ENCODE results near the gene FCGR1A. TPM values are rescaled to one million over a fixed set of nuclear protein-coding genes. Genes with fewer than 3 reads are reported as not detected.
"Not testable (repeated sequence)": the region's sequence is repeated elsewhere in the genome, so short reads cannot be mapped to it uniquely, and the experiment has no call there.

Gene FCGR1A
- total and polyA plus RNA-seq, 9 of the 15 experiments (the other 6 are each of a cell fraction or from before 2014, with no cell fraction given), result 0.10 to 0.29 (median 0.17) TPM; not detected in 3

DNA sequence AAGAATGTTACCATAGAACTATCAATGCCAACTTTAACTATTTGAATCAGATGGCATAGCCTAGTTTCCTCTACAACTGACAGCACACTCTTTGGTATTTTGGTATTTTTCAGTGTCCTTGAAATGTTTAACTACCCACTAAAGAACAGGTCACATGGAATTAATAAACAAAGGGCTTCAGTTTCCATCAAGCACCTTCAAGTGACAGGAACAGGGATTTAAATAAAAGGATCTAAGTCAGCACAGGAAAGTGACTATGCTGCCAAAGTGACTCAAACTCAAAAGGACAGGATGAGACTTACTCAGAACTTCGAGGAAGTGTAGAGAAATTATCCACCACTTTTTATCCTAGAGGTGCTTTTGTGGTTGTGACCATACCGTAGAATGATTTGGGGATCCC is 20.2 kb upstream of the FCGR1A start:
- CTCF ChIA-PET (ENCODE audit: low intra/inter-chr PET ratio); H3K79me2 ChIP-seq (ENCODE audit: control insufficient read depth, insufficient read depth, low read length); H4K20me1 ChIP-seq (replicated peaks; ENCODE audit: control insufficient read depth, insufficient read depth, low read length); H2AFZ ChIP-seq (ENCODE audit: low read depth, low read length); H3K36me3 ChIP-seq (ENCODE audit: control insufficient read depth, insufficient read depth, low read length); intact Hi-C loops (cut with micrococcal nuclease); H3K9me1 ChIP-seq (ENCODE audit: control insufficient read depth, insufficient read depth, low read length); H3K4me1 ChIP-seq (replicated peaks in 1 of 2; ENCODE audit: control insufficient read depth in 2 of 2, insufficient read depth in 2 of 2, low read length in 2 of 2); H3K9me3 ChIP-seq (replicated peaks; ENCODE audit: control insufficient read depth, insufficient read depth, low read depth, low read length); BruUV-seq (replicated peaks); FAIRE-seq; H3K4me3 ChIP-seq; DNase-seq (ENCODE audit: extremely low read depth in 1 of 4, low spot score in 3 of 4); H3K4me2 ChIP-seq (ENCODE audit: insufficient read depth, low read length); H3K27me3 ChIP-seq (ENCODE audit: control insufficient read depth in 2 of 2, insufficient read depth in 2 of 2, low read length in 2 of 2); ATAC-seq; POLR2A ChIA-PET; H3K9ac ChIP-seq (ENCODE audit: insufficient read depth in 1 of 2, low read depth in 2 of 2, low read length in 2 of 2); H3K27ac ChIP-seq (ENCODE audit: extremely low read depth, low read depth, low read length); in situ Hi-C loops (cut with MboI): not testable (repeated sequence)
- WGBS (ENCODE audit: insufficient coverage, low coverage, missing lambda C conversion rate), result 20% methylated on average over 2 of the region's 2 CpGs

GRCh38 chr1:149764087-149764800 is 18.2 kb upstream of the FCGR1A start:
- H3K4me3 ChIP-seq; CTCF ChIA-PET (ENCODE audit: low intra/inter-chr PET ratio); DNase-seq (ENCODE audit: extremely low read depth in 1 of 4, low spot score in 3 of 4); BruUV-seq (replicated peaks); H3K27me3 ChIP-seq (ENCODE audit: control insufficient read depth in 2 of 2, insufficient read depth in 2 of 2, low read length in 2 of 2); H3K9me1 ChIP-seq (ENCODE audit: control insufficient read depth, insufficient read depth, low read length); H3K27ac ChIP-seq (ENCODE audit: extremely low read depth, low read depth, low read length); H3K36me3 ChIP-seq (ENCODE audit: control insufficient read depth, insufficient read depth, low read length); POLR2A ChIA-PET; H2AFZ ChIP-seq (ENCODE audit: low read depth, low read length); H3K9me3 ChIP-seq (replicated peaks; ENCODE audit: control insufficient read depth, insufficient read depth, low read depth, low read length); ATAC-seq; H3K9ac ChIP-seq (ENCODE audit: insufficient read depth in 1 of 2, low read depth in 2 of 2, low read length in 2 of 2); H3K4me1 ChIP-seq (replicated peaks in 1 of 2; ENCODE audit: control insufficient read depth in 2 of 2, insufficient read depth in 2 of 2, low read length in 2 of 2); FAIRE-seq; intact Hi-C loops (cut with micrococcal nuclease); H3K79me2 ChIP-seq (ENCODE audit: control insufficient read depth, insufficient read depth, low read length); H3K4me2 ChIP-seq (ENCODE audit: insufficient read depth, low read length); H4K20me1 ChIP-seq (replicated peaks; ENCODE audit: control insufficient read depth, insufficient read depth, low read length); in situ Hi-C loops (cut with MboI): not testable (repeated sequence)
- WGBS (ENCODE audit: insufficient coverage, low coverage, missing lambda C conversion rate), result no CpG with 5 or more reads among the region's 1 CpG

GRCh38 chr1:149766241-149766640 is 16.3 kb upstream of the FCGR1A start:
- H3K9me1 ChIP-seq (ENCODE audit: control insufficient read depth, insufficient read depth, low read length); BruUV-seq (replicated peaks); H3K9ac ChIP-seq (ENCODE audit: insufficient read depth in 1 of 2, low read depth in 2 of 2, low read length in 2 of 2); DNase-seq (ENCODE audit: extremely low read depth in 1 of 4, low spot score in 3 of 4); H3K4me3 ChIP-seq; H3K4me2 ChIP-seq (ENCODE audit: insufficient read depth, low read length); ATAC-seq; H2AFZ ChIP-seq (ENCODE audit: low read depth, low read length); H3K36me3 ChIP-seq (ENCODE audit: control insufficient read depth, insufficient read depth, low read length); POLR2A ChIA-PET; H3K27me3 ChIP-seq (ENCODE audit: control insufficient read depth in 2 of 2, insufficient read depth in 2 of 2, low read length in 2 of 2); H3K79me2 ChIP-seq (ENCODE audit: control insufficient read depth, insufficient read depth, low read length); H3K27ac ChIP-seq (ENCODE audit: extremely low read depth, low read depth, low read length); H3K9me3 ChIP-seq (replicated peaks; ENCODE audit: control insufficient read depth, insufficient read depth, low read depth, low read length); CTCF ChIA-PET (ENCODE audit: low intra/inter-chr PET ratio); FAIRE-seq; intact Hi-C loops (cut with micrococcal nuclease); H3K4me1 ChIP-seq (replicated peaks in 1 of 2; ENCODE audit: control insufficient read depth in 2 of 2, insufficient read depth in 2 of 2, low read length in 2 of 2); in situ Hi-C loops (cut with MboI); H4K20me1 ChIP-seq (replicated peaks; ENCODE audit: control insufficient read depth, insufficient read depth, low read length): not testable (repeated sequence)
- 33% methylated on average over 1 of the region's 1 CpG for WGBS (ENCODE audit: insufficient coverage, low coverage, missing lambda C conversion rate)

DNA sequence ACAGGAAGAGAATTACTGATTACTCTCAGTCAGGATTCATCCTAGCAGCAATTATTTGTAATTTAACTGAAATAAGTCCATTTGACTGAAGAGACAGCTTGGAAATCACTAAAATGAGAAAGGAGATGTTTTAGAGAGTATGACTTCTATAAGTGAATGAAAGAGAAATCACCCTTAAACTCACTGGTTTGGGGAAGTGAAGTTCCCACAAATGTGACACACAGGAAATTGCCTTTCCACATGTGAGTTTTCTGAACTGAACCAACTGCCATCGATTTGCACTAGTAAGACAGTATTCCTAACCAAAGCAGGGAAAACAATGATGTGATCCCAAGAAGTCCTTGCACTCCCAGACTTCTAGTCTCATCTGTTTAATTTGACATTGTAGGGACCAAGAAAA is 13.3 kb upstream of the FCGR1A start:
- CTCF ChIA-PET (ENCODE audit: low intra/inter-chr PET ratio); FAIRE-seq; H3K9ac ChIP-seq (ENCODE audit: insufficient read depth in 1 of 2, low read depth in 2 of 2, low read length in 2 of 2); H3K4me3 ChIP-seq; H2AFZ ChIP-seq (ENCODE audit: low read depth, low read length); H3K36me3 ChIP-seq (ENCODE audit: control insufficient read depth, insufficient read depth, low read length); H3K9me3 ChIP-seq (replicated peaks; ENCODE audit: control insufficient read depth, insufficient read depth, low read depth, low read length); DNase-seq (ENCODE audit: extremely low read depth in 1 of 4, low spot score in 3 of 4); H3K79me2 ChIP-seq (ENCODE audit: control insufficient read depth, insufficient read depth, low read length); H4K20me1 ChIP-seq (replicated peaks; ENCODE audit: control insufficient read depth, insufficient read depth, low read length); H3K9me1 ChIP-seq (ENCODE audit: control insufficient read depth, insufficient read depth, low read length); H3K27me3 ChIP-seq (ENCODE audit: control insufficient read depth in 2 of 2, insufficient read depth in 2 of 2, low read length in 2 of 2); H3K27ac ChIP-seq (ENCODE audit: extremely low read depth, low read depth, low read length); H3K4me2 ChIP-seq (ENCODE audit: insufficient read depth, low read length); H3K4me1 ChIP-seq (replicated peaks in 1 of 2; ENCODE audit: control insufficient read depth in 2 of 2, insufficient read depth in 2 of 2, low read length in 2 of 2); ATAC-seq; intact Hi-C loops (cut with micrococcal nuclease); BruUV-seq (replicated peaks); in situ Hi-C loops (cut with MboI); POLR2A ChIA-PET: not testable (repeated sequence)
- WGBS (ENCODE audit: insufficient coverage, low coverage, missing lambda C conversion rate), result no CpG with 5 or more reads among the region's 1 CpG

Data from K562 (cell line).